ENCODE data around the gene AUTS2. TPM values are rescaled to one million over a fixed set of nuclear protein-coding genes. Genes with fewer than 3 reads are reported as not detected.

Gene AUTS2
- total and polyA plus RNA-seq, 2 of the 8 experiments (the other 6 are each of a cell fraction or from before 2014, with no cell fraction given) = 25.9 to 101 TPM

DNA sequence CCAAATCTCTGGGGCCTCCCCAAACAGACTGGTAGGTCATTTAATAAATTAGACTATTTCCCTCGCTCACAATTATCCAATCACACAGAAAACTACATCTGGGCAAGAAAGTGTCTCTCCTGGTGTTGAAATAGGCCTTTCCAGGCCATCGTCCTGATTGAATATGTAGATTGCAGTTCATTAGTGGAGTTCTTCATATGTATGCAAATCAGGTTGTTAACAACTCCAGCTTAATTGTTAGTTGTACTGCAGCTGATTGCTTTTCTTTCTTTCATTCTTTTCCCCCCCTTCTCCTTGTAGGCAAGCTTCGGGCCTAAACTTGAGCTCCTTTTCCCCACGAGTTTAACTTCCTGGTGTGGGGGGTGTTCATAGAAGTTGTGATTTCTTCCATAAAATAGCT lies 1174.6 kb downstream of the AUTS2 start:
- H3K4me1 ChIP-seq (replicated peaks in 1 of 4; ENCODE audit: control insufficient read depth in 3 of 4, insufficient read depth in 4 of 4, low read length in 3 of 4) = peaks cover 0 to 11% (median 8%) of the 10 kb centered on the region in 4 experiments; a peak in 6 of 7 replicates
- no peak overlapping the region for H2BK5ac ChIP-seq (ENCODE audit: low read depth, low read length)
- no peak overlapping the region for H2BK12ac ChIP-seq (ENCODE audit: low read depth, low read length)
- peaks cover 2% of the 10 kb centered on the region; the same call in 1 of the 2 replicates for H3K79me1 ChIP-seq (ENCODE audit: low read depth, low read length)
- ChIA-PET POLR2A (ENCODE audit: partially characterized antibody) (interaction anchor here (0.6 to 1.3 kb wide), 2 partner anchors 9 to 79 kb away, joined by 3 to 4 read pairs; no protein-coding TSS in a partner anchor), CTCF (ENCODE audit: partially characterized antibody) (interaction anchor here (0.7 to 5.2 kb wide), 7 partner anchors 9 to 190 kb away, joined by 3 to 46 read pairs (median 4); no protein-coding TSS in a partner anchor)
- H3K9ac ChIP-seq (replicated peaks in 1 of 4; ENCODE audit: extremely low read depth in 1 of 4, low read depth in 3 of 4, low read length in 3 of 4) = no peak overlapping the region
- no peak overlapping the region for H3K23ac ChIP-seq (ENCODE audit: insufficient read length)
- FAIRE-seq = no peak
- H3K4me2 ChIP-seq (ENCODE audit: insufficient read depth in 1 of 2, low read depth in 2 of 2, low read length in 2 of 2) = no peak overlapping the region
- no peak overlapping the region for H4K5ac ChIP-seq (ENCODE audit: insufficient read length, low read depth, low read length)
- 73% methylated on average over 4 of the region's 4 CpGs; no CpG with 5 or more reads in 1 of the 2 experiments for WGBS, 2 experiments (ENCODE audit: extremely low coverage in 1 of 2, insufficient coverage in 1 of 2, insufficient read length in 1 of 2, insufficient replicate concordance in 2 of 2, low coverage in 1 of 2, low lambda C conversion rate in 2 of 2, missing lambda C conversion rate in 1 of 2)
- H4K91ac ChIP-seq (replicated peaks; ENCODE audit: insufficient read length, low read length) = no peak overlapping the region
- peaks cover 0 to 10% of the 10 kb centered on the region in 2 experiments for H4K20me1 ChIP-seq (replicated peaks in 1 of 2; ENCODE audit: control insufficient read depth in 1 of 2, insufficient read depth in 2 of 2, low read length in 2 of 2)
- H3K4me3 ChIP-seq (ENCODE audit: extremely low read depth in 1 of 4, insufficient read depth in 2 of 4, low read depth in 3 of 4, low read length in 4 of 4) = no peak overlapping the region
- H3K4ac ChIP-seq (replicated peaks; ENCODE audit: insufficient read length, low read depth, low read length) = no peak overlapping the region
- no peak overlapping the region for H2BK20ac ChIP-seq (ENCODE audit: low read length)
- TF ChIP-seq, protein P1, sequence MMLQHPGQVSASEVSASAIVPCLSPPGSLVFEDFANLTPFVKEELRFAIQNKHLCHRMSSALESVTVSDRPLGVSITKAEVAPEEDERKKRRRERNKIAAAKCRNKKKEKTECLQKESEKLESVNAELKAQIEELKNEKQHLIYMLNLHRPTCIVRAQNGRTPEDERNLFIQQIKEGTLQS (IDR thresholded peaks at IDR 0.05; ENCODE audit: insufficient read depth, low read depth, low read length) = no peak
- TF ChIP-seq EZH2 (IDR thresholded peaks at IDR 0.05; ENCODE audit: low read depth, low read length, severe bottlenecking) = no peak
- no peak for TF ChIP-seq TCF12 (IDR thresholded peaks at IDR 0.05; ENCODE audit: low read depth, low read length)
- no peak for TF ChIP-seq SUZ12 (IDR thresholded peaks at IDR 0.05; ENCODE audit: low read length)
- TF ChIP-seq GABPA (IDR thresholded peaks at IDR 0.05; ENCODE audit: borderline replicate concordance, insufficient read depth, low read length) = no peak
- TF ChIP-seq CHD1 (IDR thresholded peaks at IDR 0.05; ENCODE audit: low read depth, low read length) = no peak
- no peak for TF ChIP-seq GTF2F1 (IDR thresholded peaks at IDR 0.05; ENCODE audit: borderline replicate concordance, low read depth, low read length)
- TF ChIP-seq, protein P2, sequence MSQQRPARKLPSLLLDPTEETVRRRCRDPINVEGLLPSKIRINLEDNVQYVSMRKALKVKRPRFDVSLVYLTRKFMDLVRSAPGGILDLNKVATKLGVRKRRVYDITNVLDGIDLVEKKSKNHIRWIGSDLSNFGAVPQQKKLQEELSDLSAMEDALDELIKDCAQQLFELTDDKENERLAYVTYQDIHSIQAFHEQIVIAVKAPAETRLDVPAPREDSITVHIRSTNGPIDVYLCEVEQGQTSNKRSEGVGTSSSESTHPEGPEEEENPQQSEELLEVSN (IDR thresholded peaks at IDR 0.05) = no peak
- TF ChIP-seq SIN3A (conservative IDR thresholded peaks at IDR 0.05 in 1 of 2, IDR thresholded peaks at IDR 0.05 in 1 of 2; ENCODE audit: low read depth in 1 of 2, low read length in 2 of 2) = no peak
- no peak for TF ChIP-seq MAFK (IDR thresholded peaks at IDR 0.05; ENCODE audit: low read depth, low read length)
- no peak for TF ChIP-seq POLR2A (IDR thresholded peaks at IDR 0.05; ENCODE audit: control extremely low read depth in 1 of 2, low read depth in 2 of 2, low read length in 2 of 2)
- H3K18ac ChIP-seq (ENCODE audit: extremely low read depth, low read length) = no peak overlapping the region
- H2BK120ac ChIP-seq (replicated peaks; ENCODE audit: low read depth, low read length) = no peak overlapping the region
- H4K8ac ChIP-seq (ENCODE audit: extremely low read depth, insufficient read depth, low read length) = no peak overlapping the region
- DNase-seq (ENCODE audit: low read depth in 1 of 2, low spot score in 2 of 2) = no peak
- H2AK5ac ChIP-seq (ENCODE audit: low read depth, low read length) = no peak overlapping the region
- H3K27me3 ChIP-seq (replicated peaks in 1 of 4; ENCODE audit: control insufficient read depth in 3 of 4, extremely low read depth in 1 of 4, insufficient read depth in 3 of 4, low read length in 3 of 4) = no peaks in the 10 kb centered on the region
- peaks cover 0 to 15% of the 10 kb centered on the region in 2 experiments; a peak in 1 of 4 replicates for H3K79me2 ChIP-seq (ENCODE audit: control insufficient read depth in 1 of 2, insufficient read depth in 2 of 2, low read length in 2 of 2)
- H3K23me2 ChIP-seq (ENCODE audit: low read depth, low read length) = no peaks in the 10 kb centered on the region
- H3K9me3 ChIP-seq (ENCODE audit: insufficient read depth in 2 of 2, low read depth in 1 of 2, low read length in 1 of 2) = no peaks in the 10 kb centered on the region
- H3K27ac ChIP-seq (ENCODE audit: low read depth, low read length) = no peak overlapping the region
- H3K56ac ChIP-seq (replicated peaks; ENCODE audit: insufficient read length, low read depth, low read length) = no peak overlapping the region
- no peak overlapping the region for H2AFZ ChIP-seq (ENCODE audit: low read length)
- H3K36me3 ChIP-seq (ENCODE audit: control insufficient read depth in 2 of 4, insufficient read depth in 4 of 4, low read length in 3 of 4) = peaks cover 37 to 94% (median 61%) of the 10 kb centered on the region in 4 experiments
- no peak overlapping the region for H3K14ac ChIP-seq (ENCODE audit: insufficient read length)
- H2BK15ac ChIP-seq (ENCODE audit: low read length) = no peak overlapping the region
